ENCODE measurements around the gene XRN2. TPM values are rescaled to one million over a fixed set of nuclear protein-coding genes. Genes with fewer than 3 reads are reported as not detected.

The XRN2 gene
- total RNA-seq, 1 experiment from 2014 or later: 78.3 TPM

- H3K4me2 ChIP-seq: no peak overlapping the region
- H3K4me3 ChIP-seq: no peak overlapping the region
- intact Hi-C loops (cut with micrococcal nuclease; ENCODE audit: unreplicated experiment): no loop called here
- H4K20me1 ChIP-seq (ENCODE audit: insufficient read depth): peaks cover 7% of the 10 kb centered on the region; the same call in 1 of the 2 replicates
- H3K79me2 ChIP-seq (ENCODE audit: low read depth): no peaks in the 10 kb centered on the region
- no peak overlapping the region for H2AFZ ChIP-seq
- TF ChIP-seq CTCF (conservative IDR thresholded peaks at IDR 0.05): no peak
- no peak for TF ChIP-seq EZH2 (IDR thresholded peaks at IDR 0.05; ENCODE audit: low read depth)
- no peaks in the 10 kb centered on the region for H3K9me2 ChIP-seq (ENCODE audit: insufficient read depth)
- H3K27ac ChIP-seq: no peak overlapping the region
- BruUV-seq (replicated peaks): no TSS peak
- H3K27me3 ChIP-seq (ENCODE audit: insufficient read depth, low read depth): no peaks in the 10 kb centered on the region
- H3K9me3 ChIP-seq (ENCODE audit: insufficient read depth, low read depth): no peaks in the 10 kb centered on the region
- no peak for DNase-seq
- no peaks in the 10 kb centered on the region for H3K4me1 ChIP-seq (replicated peaks; ENCODE audit: insufficient read depth)
- H3F3A ChIP-seq (ENCODE audit: insufficient read depth, low read depth): no peaks in the 10 kb centered on the region
- H3K36me3 ChIP-seq (ENCODE audit: low read depth): peaks cover 30% of the 10 kb centered on the region
- CTCF ChIA-PET: no interaction called here
- POLR2A ChIA-PET (ENCODE audit: unreplicated experiment): no interaction called here
These were observed 55.6 kb downstream of the XRN2 start for GRCh38 chr20:21358737-21359136.

- H3K9me3 ChIP-seq (ENCODE audit: insufficient read depth, low read depth): no peaks in the 10 kb centered on the region
- H4K20me1 ChIP-seq (ENCODE audit: insufficient read depth): peaks cover 7% of the 10 kb centered on the region; the same call in 1 of the 2 replicates
- no peak overlapping the region for H3K4me2 ChIP-seq
- no peaks in the 10 kb centered on the region for H3K4me1 ChIP-seq (replicated peaks; ENCODE audit: insufficient read depth)
- no peaks in the 10 kb centered on the region for H3K9me2 ChIP-seq (ENCODE audit: insufficient read depth)
- no peaks in the 10 kb centered on the region for H3K27me3 ChIP-seq (ENCODE audit: insufficient read depth, low read depth)
- intact Hi-C loops (cut with micrococcal nuclease; ENCODE audit: unreplicated experiment): no loop called here
- H3K79me2 ChIP-seq (ENCODE audit: low read depth): no peaks in the 10 kb centered on the region
- no peak overlapping the region for H3K4me3 ChIP-seq
- H3K36me3 ChIP-seq (ENCODE audit: low read depth): peaks cover 30% of the 10 kb centered on the region
- ChIA-PET POLR2A (ENCODE audit: unreplicated experiment) (no interaction called here), CTCF (no interaction called here)
- H2AFZ ChIP-seq: no peak overlapping the region
- no TSS peak for BruUV-seq (replicated peaks)
- no peak for TF ChIP-seq EZH2 (IDR thresholded peaks at IDR 0.05; ENCODE audit: low read depth)
- no peak for DNase-seq
- no peak overlapping the region for H3K27ac ChIP-seq
- no peaks in the 10 kb centered on the region for H3F3A ChIP-seq (ENCODE audit: insufficient read depth, low read depth)
These were observed 57.6 kb downstream of the XRN2 start for GRCh38 chr20:21360705-21361104.

GRCh38 chr20:21361266-21361665 lies 58.1 kb downstream of the XRN2 start:
- Histone ChIP-seq H4K20me1 (ENCODE audit: insufficient read depth) (peaks cover 6% of the 10 kb centered on the region), H3K9me3 (ENCODE audit: insufficient read depth, low read depth) (no peaks in the 10 kb centered on the region), H2AFZ (no peak overlapping the region), H3K4me2 (no peak overlapping the region), H3K4me3 (no peak overlapping the region), H3K79me2 (ENCODE audit: low read depth) (no peaks in the 10 kb centered on the region), H3K27me3 (ENCODE audit: insufficient read depth, low read depth) (no peaks in the 10 kb centered on the region), H3K9me2 (ENCODE audit: insufficient read depth) (no peaks in the 10 kb centered on the region), H3K36me3 (ENCODE audit: low read depth) (peaks cover 27% of the 10 kb centered on the region), H3F3A (ENCODE audit: insufficient read depth, low read depth) (no peaks in the 10 kb centered on the region), H3K27ac (no peak overlapping the region), H3K4me1 (replicated peaks; ENCODE audit: insufficient read depth) (no peaks in the 10 kb centered on the region)
- no peak for DNase-seq
- ChIA-PET POLR2A (ENCODE audit: unreplicated experiment) (no interaction called here), CTCF (no interaction called here)
- intact Hi-C loops (cut with micrococcal nuclease; ENCODE audit: unreplicated experiment): no loop called here
- BruUV-seq (replicated peaks): no TSS peak
- TF ChIP-seq EZH2 (IDR thresholded peaks at IDR 0.05; ENCODE audit: low read depth): no peak
- no peak for TF ChIP-seq CTCF (conservative IDR thresholded peaks at IDR 0.05)

GRCh38 chr20:21364413-21364812 lies 61.3 kb downstream of the XRN2 start:
- intact Hi-C loops (cut with micrococcal nuclease; ENCODE audit: unreplicated experiment): no loop called here
- no peak overlapping the region for H3K27ac ChIP-seq
- BruUV-seq (replicated peaks): no TSS peak
- no peak overlapping the region for H3K4me2 ChIP-seq
- no peaks in the 10 kb centered on the region for H3K9me2 ChIP-seq (ENCODE audit: insufficient read depth)
- no peak overlapping the region for H3K4me3 ChIP-seq
- no peak for DNase-seq
- peaks cover 7% of the 10 kb centered on the region for H3K36me3 ChIP-seq (ENCODE audit: low read depth)
- 0 out of 2 replicates have a peak, but pooled peaks cover 4% of the 10 kb centered on the region for H3F3A ChIP-seq (ENCODE audit: insufficient read depth, low read depth)
- H3K27me3 ChIP-seq (ENCODE audit: insufficient read depth, low read depth): no peaks in the 10 kb centered on the region
- CTCF ChIA-PET: no interaction called here
- no peaks in the 10 kb centered on the region; the same call in 1 of the 2 replicates for H3K79me2 ChIP-seq (ENCODE audit: low read depth)
- H2AFZ ChIP-seq: no peak overlapping the region
- H3K4me1 ChIP-seq (replicated peaks; ENCODE audit: insufficient read depth): no peaks in the 10 kb centered on the region
- no peaks in the 10 kb centered on the region for H3K9me3 ChIP-seq (ENCODE audit: insufficient read depth, low read depth)
- TF ChIP-seq EZH2 (IDR thresholded peaks at IDR 0.05; ENCODE audit: low read depth): no peak
- TF ChIP-seq CTCF (conservative IDR thresholded peaks at IDR 0.05): no peak
- H4K20me1 ChIP-seq (ENCODE audit: insufficient read depth): peaks cover 10% of the 10 kb centered on the region
- POLR2A ChIA-PET (ENCODE audit: unreplicated experiment): no interaction called here
